Mesothelial cell of epicardium (in vitro differentiated cells): ENCODE measurements around the gene ESYT1. TPM values are rescaled to one million over a fixed set of nuclear protein-coding genes. Genes with fewer than 3 reads are reported as not detected.

Source experiments
- DNase-seq, 2 experiments: peaks; one replicate each; pipeline ENCODE4 v3.0.0; 2021; ENCODE audit warnings: low spot score in 2 of 2; ENCODE audit not compliant: unreplicated experiment in 2 of 2
- H3K27ac Mint-ChIP-seq: 2 replicates; pipeline ENCODE4 v1.8.0; 2021; ENCODE audit warnings: mixed read lengths
- H3K27me3 Mint-ChIP-seq: 2 replicates; pipeline ENCODE4 v1.8.0; 2021; ENCODE audit warnings: low read depth, mixed read lengths
- H3K36me3 Mint-ChIP-seq: 2 replicates; pipeline ENCODE4 v1.8.0; 2021; ENCODE audit warnings: mixed read lengths
- H3K4me1 Mint-ChIP-seq: 2 replicates; pipeline ENCODE4 v1.8.0; 2021; ENCODE audit warnings: mixed read lengths
- H3K4me3 Mint-ChIP-seq: 2 replicates; pipeline ENCODE4 v1.8.0; 2021; ENCODE audit warnings: mild to moderate bottlenecking, moderate library complexity, mixed read lengths
- H3K9me3 Mint-ChIP-seq: 2 replicates; pipeline ENCODE4 v1.8.0; 2021; ENCODE audit warnings: mixed read lengths
- total RNA-seq: library from RNA; stranded (reverse); gene quantifications from 3 replicates; pipeline ENCODE4 v1.2.1, GENCODE V29; 2021
- TF ChIP-seq, protein P1 (sequence below): fragments of 200-600 bp; sonication (generic); IDR thresholded peaks from one replicate; pipeline ENCODE4 v1.5.0; 2021; ENCODE audit warnings: antibody characterized with exemption; ENCODE audit not compliant: unreplicated experiment

Gene ESYT1
- total RNA-seq, 1 donor from 2014 or later, result 64.7 TPM

DNA sequence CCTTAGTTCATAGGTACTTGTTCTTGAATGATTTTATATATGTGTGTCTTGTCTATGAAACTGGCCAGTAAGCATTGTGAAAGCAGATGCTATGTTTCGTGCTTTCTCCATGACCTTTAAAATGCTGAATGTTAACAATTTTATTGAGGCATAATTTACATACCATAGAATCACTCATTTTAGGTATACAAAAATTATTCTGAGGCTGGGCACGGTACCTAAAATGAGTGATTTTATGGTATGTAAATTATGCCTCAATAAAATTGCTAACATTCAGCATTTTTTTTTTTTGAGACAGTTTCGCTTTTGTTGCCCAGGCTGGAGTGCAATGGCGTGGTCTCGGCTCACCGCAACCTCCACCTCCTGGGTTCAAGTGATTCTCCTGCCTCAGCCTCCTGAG, 6.8 kb downstream of the ESYT1 start:
- no peaks in the 10 kb centered on the region for H3K27me3 Mint-ChIP-seq
- TF ChIP-seq, protein P1, sequence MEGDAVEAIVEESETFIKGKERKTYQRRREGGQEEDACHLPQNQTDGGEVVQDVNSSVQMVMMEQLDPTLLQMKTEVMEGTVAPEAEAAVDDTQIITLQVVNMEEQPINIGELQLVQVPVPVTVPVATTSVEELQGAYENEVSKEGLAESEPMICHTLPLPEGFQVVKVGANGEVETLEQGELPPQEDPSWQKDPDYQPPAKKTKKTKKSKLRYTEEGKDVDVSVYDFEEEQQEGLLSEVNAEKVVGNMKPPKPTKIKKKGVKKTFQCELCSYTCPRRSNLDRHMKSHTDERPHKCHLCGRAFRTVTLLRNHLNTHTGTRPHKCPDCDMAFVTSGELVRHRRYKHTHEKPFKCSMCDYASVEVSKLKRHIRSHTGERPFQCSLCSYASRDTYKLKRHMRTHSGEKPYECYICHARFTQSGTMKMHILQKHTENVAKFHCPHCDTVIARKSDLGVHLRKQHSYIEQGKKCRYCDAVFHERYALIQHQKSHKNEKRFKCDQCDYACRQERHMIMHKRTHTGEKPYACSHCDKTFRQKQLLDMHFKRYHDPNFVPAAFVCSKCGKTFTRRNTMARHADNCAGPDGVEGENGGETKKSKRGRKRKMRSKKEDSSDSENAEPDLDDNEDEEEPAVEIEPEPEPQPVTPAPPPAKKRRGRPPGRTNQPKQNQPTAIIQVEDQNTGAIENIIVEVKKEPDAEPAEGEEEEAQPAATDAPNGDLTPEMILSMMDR, result no peak
- H3K9me3 Mint-ChIP-seq, result no peaks in the 10 kb centered on the region
- peaks cover 62% of the 10 kb centered on the region for H3K36me3 Mint-ChIP-seq
- H3K4me1 Mint-ChIP-seq, result peaks cover 10% of the 10 kb centered on the region
- no peak overlapping the region for H3K27ac Mint-ChIP-seq
- no peak for DNase-seq
- no peak overlapping the region for H3K4me3 Mint-ChIP-seq

DNA sequence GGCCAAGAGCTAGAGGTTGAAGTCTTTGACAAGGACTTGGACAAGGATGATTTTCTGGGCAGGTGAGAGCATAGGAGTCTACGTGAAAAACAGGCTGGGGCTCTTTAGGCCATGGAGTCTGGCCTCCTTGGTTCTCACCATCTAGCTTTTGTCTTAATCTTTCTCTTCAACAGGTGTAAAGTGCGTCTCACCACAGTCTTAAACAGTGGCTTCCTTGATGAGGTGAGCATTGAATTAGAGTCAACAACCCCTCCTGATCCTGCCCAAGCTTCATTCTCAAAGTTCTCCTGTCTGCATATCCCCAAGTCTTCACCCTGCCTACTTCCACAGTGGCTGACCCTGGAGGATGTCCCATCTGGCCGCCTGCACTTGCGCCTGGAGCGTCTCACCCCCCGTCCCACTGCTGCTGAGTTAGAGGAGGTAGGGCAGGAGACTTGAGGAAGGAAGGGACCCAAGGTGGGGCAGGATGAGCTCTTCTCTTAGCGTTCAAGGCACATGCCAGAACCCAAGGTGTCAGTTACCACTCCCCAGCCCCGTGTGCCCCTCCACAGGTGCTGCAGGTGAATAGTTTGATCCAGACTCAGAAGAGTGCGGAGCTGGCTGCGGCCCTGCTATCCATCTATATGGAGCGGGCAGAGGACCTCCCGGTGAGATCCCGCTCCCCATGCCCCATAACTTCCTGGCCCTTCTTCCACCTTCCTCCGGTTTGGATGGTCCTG, 9.9 kb downstream of the ESYT1 start:
- no peak for DNase-seq
- no peaks in the 10 kb centered on the region for H3K4me1 Mint-ChIP-seq
- no peaks in the 10 kb centered on the region for H3K9me3 Mint-ChIP-seq
- H3K36me3 Mint-ChIP-seq, result peaks cover 62% of the 10 kb centered on the region
- H3K27me3 Mint-ChIP-seq, result no peaks in the 10 kb centered on the region
- H3K27ac Mint-ChIP-seq, result no peak overlapping the region
- H3K4me3 Mint-ChIP-seq, result no peak overlapping the region
- TF ChIP-seq, protein P1, result no peak

DNA sequence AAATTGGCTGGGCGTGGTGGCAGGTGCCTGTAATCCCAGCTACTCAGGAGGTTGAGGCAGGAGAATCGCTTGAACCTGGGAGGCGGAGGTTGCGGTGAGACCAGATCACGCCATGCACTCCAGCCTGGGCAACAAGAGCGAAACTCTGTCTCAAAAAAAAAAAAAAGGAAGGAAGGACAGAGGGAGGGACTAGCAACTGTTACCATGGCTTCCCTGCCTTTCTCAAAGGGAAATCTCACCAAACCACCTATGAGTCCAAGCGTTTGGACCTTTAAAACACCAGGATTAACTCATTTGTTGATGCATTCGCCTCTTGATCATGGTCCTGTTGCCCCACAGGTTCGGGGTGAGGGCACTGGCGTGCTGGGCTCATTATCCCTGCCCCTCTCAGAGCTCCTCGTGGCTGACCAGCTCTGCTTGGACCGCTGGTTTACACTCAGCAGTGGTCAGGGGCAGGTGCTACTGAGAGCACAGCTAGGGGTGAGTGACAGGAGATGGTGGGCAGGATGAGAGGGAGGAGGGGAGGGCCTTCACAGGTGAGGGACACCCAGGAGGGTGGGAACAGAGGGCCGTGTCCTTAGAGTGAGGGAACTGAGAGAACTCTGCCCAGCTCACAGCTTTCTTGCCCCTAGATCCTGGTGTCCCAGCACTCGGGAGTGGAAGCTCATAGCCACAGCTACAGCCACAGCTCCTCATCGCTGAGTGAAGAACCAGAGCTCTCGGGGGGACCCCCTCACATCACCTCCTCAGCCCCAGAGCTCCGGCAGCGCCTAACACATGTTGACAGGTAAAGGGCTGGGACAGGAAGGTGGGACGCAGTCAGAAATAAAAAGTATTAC, 14.1 kb downstream of the ESYT1 start:
- no peak for DNase-seq
- Mint-ChIP-seq H3K27me3 (no peaks in the 10 kb centered on the region), H3K4me3 (no peak overlapping the region), H3K9me3 (no peaks in the 10 kb centered on the region), H3K4me1 (peaks cover 7% of the 10 kb centered on the region), H3K36me3 (peaks cover 50% of the 10 kb centered on the region), H3K27ac (no peak overlapping the region)
- TF ChIP-seq, protein P1, result no peak

DNA sequence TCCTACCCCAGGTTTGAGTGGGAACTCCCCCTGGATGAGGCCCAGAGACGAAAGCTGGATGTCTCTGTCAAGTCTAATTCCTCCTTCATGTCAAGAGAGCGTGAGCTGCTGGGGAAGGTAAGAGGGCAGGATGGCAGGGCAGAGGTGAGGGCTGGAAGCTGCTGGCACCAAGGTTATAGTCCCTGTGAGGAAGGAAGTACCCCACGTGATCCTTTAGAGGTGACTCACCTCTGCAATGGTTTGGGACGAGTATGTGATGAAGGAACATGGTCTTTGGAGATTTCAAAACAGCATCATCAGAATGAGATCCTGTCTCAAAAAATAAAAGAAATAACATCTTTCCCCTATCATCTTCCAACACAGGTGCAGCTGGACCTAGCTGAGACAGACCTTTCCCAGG, 15.2 kb downstream of the ESYT1 start:
- H3K27ac Mint-ChIP-seq, result no peak overlapping the region
- no peaks in the 10 kb centered on the region for H3K27me3 Mint-ChIP-seq
- TF ChIP-seq, protein P1, result no peak
- no peak for DNase-seq
- H3K9me3 Mint-ChIP-seq, result no peaks in the 10 kb centered on the region
- no peak overlapping the region for H3K4me3 Mint-ChIP-seq
- peaks cover 7% of the 10 kb centered on the region for H3K4me1 Mint-ChIP-seq
- H3K36me3 Mint-ChIP-seq, result peaks cover 41% of the 10 kb centered on the region

DNA sequence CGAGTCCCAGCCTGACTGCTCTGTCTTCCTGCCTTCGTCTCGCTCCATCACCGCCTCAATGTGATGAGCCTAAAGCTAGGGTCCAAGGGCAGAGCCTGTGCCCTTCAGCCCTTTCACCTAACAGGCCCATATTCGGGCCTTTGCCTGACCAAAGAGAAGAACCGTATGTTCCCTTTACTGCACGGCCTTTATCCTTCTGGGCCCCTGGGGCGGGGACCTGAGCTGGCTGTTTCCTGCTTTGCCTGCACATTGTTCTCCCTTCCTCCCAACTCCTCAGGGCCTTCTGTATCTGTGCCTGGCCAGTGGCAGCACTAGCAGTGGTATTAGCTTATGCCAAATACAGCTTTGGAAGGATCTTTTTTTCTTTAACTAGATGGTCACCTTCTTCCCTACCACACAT, 15.8 kb downstream of the ESYT1 start:
- TF ChIP-seq, protein P1, result no peak
- Mint-ChIP-seq H3K27me3 (no peaks in the 10 kb centered on the region), H3K27ac (no peak overlapping the region), H3K4me3 (no peak overlapping the region), H3K4me1 (peaks cover 7% of the 10 kb centered on the region), H3K9me3 (no peaks in the 10 kb centered on the region), H3K36me3 (peaks cover 35% of the 10 kb centered on the region)
- DNase-seq, result no peak
